SH-SY5Y (cell line): ENCODE results near the gene GP9.

Experiments used
- GATA2 ChIP-seq: IDR thresholded peaks from 2 replicates; pipeline ENCODE4 v1.6.1; 2011; ENCODE audit warnings: mild to moderate bottlenecking, low read depth, low read length
- GATA3 ChIP-seq: IDR thresholded peaks from 2 replicates; pipeline ENCODE4 v1.6.1; 2011; ENCODE audit warnings: low read depth, mild to moderate bottlenecking, low read length, moderate library complexity

- TF ChIP-seq GATA3 (no peak), GATA2 (no peak)
Measured at GRCh38 chr3:129051871-129052340, 8.7 kb upstream of the GP9 start.
